Sigmoid colon (tissue), 7 donors: ENCODE data around the gene AXDND1. TPM values are rescaled to one million over a fixed set of nuclear protein-coding genes. Genes with fewer than 3 reads are reported as not detected.

ENCODE experiments used
- DNase-seq: peaks from one replicate; pipeline ENCODE4 v3.0.0-alpha.2; 2019
- H3K27ac ChIP-seq, 4 donors: fragments of 200-600 bp; sonication (generic); one replicate each; pipeline ENCODE4 v1.5.1; 2016 to 2019; ENCODE audit warnings: mild to moderate bottlenecking in 1 of 4
- H3K27me3 ChIP-seq, 3 donors: fragments of 200-600 bp; sonication (generic); one replicate each; pipeline ENCODE4 v1.5.1; 2019; ENCODE audit warnings: mild to moderate bottlenecking in 1 of 3
- H3K36me3 ChIP-seq, 4 donors: fragments of 200-600 bp; sonication (generic); one replicate each; pipeline ENCODE4 v1.5.1; 2016 to 2019
- H3K4me1 ChIP-seq, 4 donors: fragments of 200-600 bp; sonication (generic); one replicate each; pipeline ENCODE4 v1.5.1; 2017 to 2019
- H3K4me3 ChIP-seq, 4 donors: fragments of 200-600 bp; sonication (generic); one replicate each; pipeline ENCODE4 v1.5.1; 2017 to 2019; ENCODE audit warnings: mild to moderate bottlenecking in 2 of 4, moderate library complexity in 1 of 4
- H3K9me3 ChIP-seq, 4 donors: fragments of 200-600 bp in 3 of 4; sonication (generic) in 3 of 4; one replicate each; pipeline versions ENCODE4 v1.5.1 to v1.6.1; 2013 to 2019
- CTCF ChIP-seq, 4 experiments: fragments of 450-650 bp in 3 of 4; fragments of 200-600 bp in 1 of 4; IDR thresholded peaks; one replicate each; pipeline ENCODE4 v1.5.1; 2016 to 2019; ENCODE audit warnings: antibody characterized with exemption in 4 of 4, mild to moderate bottlenecking in 3 of 4, moderate library complexity in 2 of 4
- EP300 ChIP-seq, 4 donors: sonication (generic); formaldehyde crosslinking; IDR thresholded peaks; one replicate each; pipeline ENCODE4 v1.6.1; 2017; ENCODE audit warnings: antibody characterized with exemption in 4 of 4
- POLR2A ChIP-seq, 2 donors: fragments of 450-650 bp; IDR thresholded peaks; one replicate each; pipeline ENCODE4 v1.6.1; 2016; ENCODE audit warnings: antibody characterized with exemption in 2 of 2, mild to moderate bottlenecking in 2 of 2, moderate library complexity in 2 of 2
- POLR2AphosphoS5 ChIP-seq, 4 donors: sonication (generic); formaldehyde crosslinking; IDR thresholded peaks; one replicate each; pipeline ENCODE4 v1.6.1; 2017; ENCODE audit warnings: antibody characterized with exemption in 4 of 4
- WGBS, 2 donors: extraction: QIAGEN DNeasy Blood & Tissue Kit; methylation state at CpG; one replicate each; pipeline ENCODE4 v1.1.7; 2013; 5-methylcytosine and 5-hydroxymethylcytosine counted together
- intact Hi-C: fragments of 100-400 bp; cut with DNase I; formaldehyde crosslinking; loops from one replicate; pipeline ENCODE4 v1.15.1; 2023
- polyA plus RNA-seq, 3 donors: library from polyadenylated mRNA; stranded (reverse); fragments of 200-250 nt; gene quantifications; one replicate each; pipeline ENCODE4 v1.2.3, GENCODE V29; 2013
- total RNA-seq, 4 donors: library from RNA; depleted of rRNA; stranded (reverse); fragments of >200 nt; gene quantifications; one replicate each; pipeline ENCODE4 v1.1.0, GENCODE V29; 2016
- donor health status: healthy with polysubstance abuse.
- donor health status: Bipolar disorder and iron deficiency.
- donor health status: healthy.

AXDND1 gene
- total and polyA plus RNA-seq, 7 donors = 0.14 to 19.2 (median 2.4) TPM; not detected in 1

DNA sequence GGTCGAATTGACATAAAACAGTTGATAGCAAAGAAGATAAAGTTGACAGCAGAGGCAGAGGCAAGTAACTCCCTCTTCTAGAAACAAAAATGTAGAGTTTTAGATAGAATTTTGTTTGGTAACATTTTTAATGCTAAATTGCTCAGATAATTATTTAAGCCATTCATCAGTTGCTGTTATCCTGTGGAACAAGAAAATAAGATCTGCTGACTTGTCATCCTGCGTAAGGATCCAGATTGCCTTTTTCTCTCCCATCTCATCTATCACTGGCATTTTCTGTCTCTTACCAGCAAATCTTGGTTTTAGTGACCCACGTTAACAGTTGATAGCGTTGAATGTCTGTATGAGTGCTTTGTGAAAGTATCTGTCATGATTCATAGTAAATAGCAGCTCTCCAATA is 42.3 kb upstream of the AXDND1 start:
- no peaks in the 10 kb centered on the region for H3K27me3 ChIP-seq
- DNase-seq = no peak
- no peaks in the 10 kb centered on the region for H3K9me3 ChIP-seq
- H3K4me3 ChIP-seq = no peak overlapping the region
- TF ChIP-seq POLR2AphosphoS5 (IDR thresholded peaks at IDR 0.05) (no peak), EP300 (IDR thresholded peaks at IDR 0.05) (no peak), CTCF (IDR thresholded peaks at IDR 0.05) (no peak), POLR2A (IDR thresholded peaks at IDR 0.05) (no peak)
- H3K36me3 ChIP-seq = peaks cover 0 to 22% (median 2%) of the 10 kb centered on the region in 4 donors
- intact Hi-C loops = no loop called here
- no peaks in the 10 kb centered on the region for H3K4me1 ChIP-seq
- 63 to 80% methylated on average over 4 of the region's 4 CpGs for WGBS, 2 donors
- H3K27ac ChIP-seq = no peak overlapping the region

GRCh38 chr1:179325836-179326235 is 39.9 kb upstream of the AXDND1 start:
- Histone ChIP-seq H3K27ac (no peak overlapping the region), H3K27me3 (no peaks in the 10 kb centered on the region), H3K36me3 (peaks cover 0 to 22% (median 2%) of the 10 kb centered on the region in 4 donors), H3K4me1 (no peaks in the 10 kb centered on the region), H3K9me3 (peaks cover 0 to 6% (median 1%) of the 10 kb centered on the region in 4 donors), H3K4me3 (no peak overlapping the region)
- no peak for TF ChIP-seq POLR2AphosphoS5 (IDR thresholded peaks at IDR 0.05)
- TF ChIP-seq CTCF (IDR thresholded peaks at IDR 0.05) = no peak
- TF ChIP-seq EP300 (IDR thresholded peaks at IDR 0.05) = no peak
- TF ChIP-seq POLR2A (IDR thresholded peaks at IDR 0.05) = no peak
- intact Hi-C loops = no loop called here
- DNase-seq = no peak
- WGBS, 2 donors = 65 to 94% methylated on average over 2 of the region's 2 CpGs

GRCh38 chr1:179326746-179327145 is 39.0 kb upstream of the AXDND1 start:
- TF ChIP-seq POLR2A (IDR thresholded peaks at IDR 0.05) (no peak), EP300 (IDR thresholded peaks at IDR 0.05) (no peak), POLR2AphosphoS5 (IDR thresholded peaks at IDR 0.05) (no peak), CTCF (IDR thresholded peaks at IDR 0.05) (no peak)
- DNase-seq = no peak
- Histone ChIP-seq H3K9me3 (peaks cover 0 to 6% (median 1%) of the 10 kb centered on the region in 4 donors), H3K4me1 (no peaks in the 10 kb centered on the region), H3K36me3 (peaks cover 0 to 14% (median 2%) of the 10 kb centered on the region in 4 donors), H3K4me3 (no peak overlapping the region), H3K27me3 (no peaks in the 10 kb centered on the region), H3K27ac (no peak overlapping the region)
- WGBS, 2 donors = 94 to 97% methylated on average over 3 of the region's 3 CpGs
- intact Hi-C loops = no loop called here

- Histone ChIP-seq H3K9me3 (peaks cover 0 to 6% (median 1%) of the 10 kb centered on the region in 4 donors), H3K27ac (no peak overlapping the region), H3K36me3 (peaks cover 0 to 14% (median 2%) of the 10 kb centered on the region in 4 donors), H3K4me3 (no peak overlapping the region), H3K4me1 (no peaks in the 10 kb centered on the region), H3K27me3 (no peaks in the 10 kb centered on the region)
- DNase-seq = no peak
- WGBS, 2 donors = 92 to 94% methylated on average over 7 of the region's 7 CpGs
- intact Hi-C loops = no loop called here
- TF ChIP-seq POLR2A (IDR thresholded peaks at IDR 0.05) (no peak), POLR2AphosphoS5 (IDR thresholded peaks at IDR 0.05) (no peak), EP300 (IDR thresholded peaks at IDR 0.05) (no peak), CTCF (IDR thresholded peaks at IDR 0.05) (no peak)
Measured at GRCh38 chr1:179327196-179327595, 38.6 kb upstream of the AXDND1 start.

DNA sequence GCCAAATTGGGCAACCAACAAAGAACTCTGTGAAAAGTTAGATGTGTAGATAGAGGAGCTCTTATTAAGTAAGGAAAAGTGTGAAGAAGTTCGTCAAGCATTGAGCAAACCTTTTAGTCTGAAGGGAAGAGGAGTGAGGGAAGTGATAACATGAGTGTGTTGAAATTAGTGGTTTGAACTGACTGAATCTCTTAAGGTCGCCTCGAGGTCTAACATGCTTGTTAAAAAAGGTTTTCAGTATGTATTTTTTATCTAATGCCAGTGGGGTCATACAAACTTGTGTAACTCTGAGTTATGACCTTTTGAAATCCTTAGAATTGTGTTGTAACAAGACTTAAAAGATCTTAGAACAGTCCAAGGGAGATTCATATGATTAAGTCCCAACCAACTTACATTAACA is 38.1 kb upstream of the AXDND1 start:
- no peak overlapping the region for H3K27ac ChIP-seq
- no peaks in the 10 kb centered on the region for H3K4me1 ChIP-seq
- TF ChIP-seq POLR2AphosphoS5 (IDR thresholded peaks at IDR 0.05) (no peak), POLR2A (IDR thresholded peaks at IDR 0.05) (no peak), EP300 (IDR thresholded peaks at IDR 0.05) (no peak), CTCF (IDR thresholded peaks at IDR 0.05) (no peak)
- H3K4me3 ChIP-seq = no peak overlapping the region
- intact Hi-C loops = no loop called here
- no peaks in the 10 kb centered on the region for H3K27me3 ChIP-seq
- peaks cover 0 to 6% (median 1%) of the 10 kb centered on the region in 4 donors for H3K9me3 ChIP-seq
- 77 to 86% methylated on average over 3 of the region's 3 CpGs for WGBS, 2 donors
- DNase-seq = no peak
- H3K36me3 ChIP-seq = peaks cover 0 to 14% (median 2%) of the 10 kb centered on the region in 4 donors
